ENCODE results near the gene OR1M1.

DNA sequence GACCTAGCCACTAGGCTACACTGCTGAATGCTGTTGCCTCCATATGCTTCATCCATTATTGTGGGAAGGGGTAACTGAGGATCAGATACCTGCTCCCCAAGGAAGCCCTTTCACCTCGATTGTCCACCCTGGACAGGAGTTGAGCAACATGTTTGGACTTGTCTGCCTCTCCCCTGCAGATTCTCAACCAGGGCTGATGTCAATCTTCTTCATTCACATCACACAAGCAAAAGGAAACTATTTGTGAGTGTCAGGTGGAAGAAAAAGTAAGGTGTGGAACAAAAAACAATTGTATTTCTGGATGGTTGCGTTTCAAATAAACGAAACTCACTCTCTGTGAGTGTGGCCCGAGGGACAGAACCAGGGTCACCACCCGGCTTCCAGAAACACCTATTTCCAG, 47.1 kb upstream of the OR1M1 start:
- TF ChIP-seq, protein P1, sequence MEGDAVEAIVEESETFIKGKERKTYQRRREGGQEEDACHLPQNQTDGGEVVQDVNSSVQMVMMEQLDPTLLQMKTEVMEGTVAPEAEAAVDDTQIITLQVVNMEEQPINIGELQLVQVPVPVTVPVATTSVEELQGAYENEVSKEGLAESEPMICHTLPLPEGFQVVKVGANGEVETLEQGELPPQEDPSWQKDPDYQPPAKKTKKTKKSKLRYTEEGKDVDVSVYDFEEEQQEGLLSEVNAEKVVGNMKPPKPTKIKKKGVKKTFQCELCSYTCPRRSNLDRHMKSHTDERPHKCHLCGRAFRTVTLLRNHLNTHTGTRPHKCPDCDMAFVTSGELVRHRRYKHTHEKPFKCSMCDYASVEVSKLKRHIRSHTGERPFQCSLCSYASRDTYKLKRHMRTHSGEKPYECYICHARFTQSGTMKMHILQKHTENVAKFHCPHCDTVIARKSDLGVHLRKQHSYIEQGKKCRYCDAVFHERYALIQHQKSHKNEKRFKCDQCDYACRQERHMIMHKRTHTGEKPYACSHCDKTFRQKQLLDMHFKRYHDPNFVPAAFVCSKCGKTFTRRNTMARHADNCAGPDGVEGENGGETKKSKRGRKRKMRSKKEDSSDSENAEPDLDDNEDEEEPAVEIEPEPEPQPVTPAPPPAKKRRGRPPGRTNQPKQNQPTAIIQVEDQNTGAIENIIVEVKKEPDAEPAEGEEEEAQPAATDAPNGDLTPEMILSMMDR (IDR thresholded peaks at IDR 0.05 in 2 of 3, conservative IDR thresholded peaks at IDR 0.05 in 1 of 3; ENCODE audit: insufficient read depth in 2 of 3, low read depth in 1 of 3, low read length in 3 of 3) = no peak
- TF ChIP-seq RAD21 (CRISPR knock-in tag; conservative IDR thresholded peaks at IDR 0.05 in 1 of 2, IDR thresholded peaks at IDR 0.05 in 1 of 2) (no peak), SMAD3 (CRISPR knock-in tag; conservative IDR thresholded peaks at IDR 0.05) (no peak), RCOR1 (IDR thresholded peaks at IDR 0.05; ENCODE audit: borderline replicate concordance in 1 of 2, low read depth in 2 of 2, low read length in 2 of 2) (no peak), HCFC1 (IDR thresholded peaks at IDR 0.05; ENCODE audit: low read depth, low read length) (no peak), ZNF354B (CRISPR knock-in tag; IDR thresholded peaks at IDR 0.05) (no peak), POLR2AphosphoS5 (IDR thresholded peaks at IDR 0.05; ENCODE audit: control insufficient read depth, insufficient read depth, low read depth, low read length) (no peak), KDM2B (CRISPR knock-in tag; IDR thresholded peaks at IDR 0.05) (no peak), POLR3A (IDR thresholded peaks at IDR 0.05; ENCODE audit: borderline replicate concordance, extremely low read depth, insufficient read depth, insufficient read length) (no peak)
- TF ChIP-seq, protein P2, sequence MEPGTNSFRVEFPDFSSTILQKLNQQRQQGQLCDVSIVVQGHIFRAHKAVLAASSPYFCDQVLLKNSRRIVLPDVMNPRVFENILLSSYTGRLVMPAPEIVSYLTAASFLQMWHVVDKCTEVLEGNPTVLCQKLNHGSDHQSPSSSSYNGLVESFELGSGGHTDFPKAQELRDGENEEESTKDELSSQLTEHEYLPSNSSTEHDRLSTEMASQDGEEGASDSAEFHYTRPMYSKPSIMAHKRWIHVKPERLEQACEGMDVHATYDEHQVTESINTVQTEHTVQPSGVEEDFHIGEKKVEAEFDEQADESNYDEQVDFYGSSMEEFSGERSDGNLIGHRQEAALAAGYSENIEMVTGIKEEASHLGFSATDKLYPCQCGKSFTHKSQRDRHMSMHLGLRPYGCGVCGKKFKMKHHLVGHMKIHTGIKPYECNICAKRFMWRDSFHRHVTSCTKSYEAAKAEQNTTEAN (CRISPR knock-in tag; IDR thresholded peaks at IDR 0.05) = no peak
- TF ChIP-seq, protein P3, sequence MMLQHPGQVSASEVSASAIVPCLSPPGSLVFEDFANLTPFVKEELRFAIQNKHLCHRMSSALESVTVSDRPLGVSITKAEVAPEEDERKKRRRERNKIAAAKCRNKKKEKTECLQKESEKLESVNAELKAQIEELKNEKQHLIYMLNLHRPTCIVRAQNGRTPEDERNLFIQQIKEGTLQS (IDR thresholded peaks at IDR 0.05) = no peak
- TF ChIP-seq, protein P3 (CRISPR knock-in tag; conservative IDR thresholded peaks at IDR 0.05) = no peak

All from K562 (cell line).